NB4 (cell line): ENCODE measurements around the gene ANKRD13C.

Experiments used
- DNase-seq: peaks from one replicate; pipeline ENCODE4 v3.0.0; 2010; ENCODE audit warnings: low read depth
- H3K4me3 ChIP-seq: one replicate; pipeline ENCODE4 v1.5.1; 2011; ENCODE audit warnings: mild to moderate bottlenecking, low read depth, low read length, moderate library complexity
- CTCF ChIP-seq: IDR thresholded peaks from one replicate; pipeline ENCODE4 v1.5.1; 2012; ENCODE audit warnings: low read depth, low read length
- MAX ChIP-seq: IDR thresholded peaks from 2 replicates; pipeline ENCODE4 v1.6.1; 2011; ENCODE audit warnings: low read depth, low read length
- MYC ChIP-seq: IDR thresholded peaks from 2 replicates; pipeline ENCODE4 v1.6.1; 2011; ENCODE audit warnings: low read depth, low read length
- POLR2A ChIP-seq: IDR thresholded peaks from 2 replicates; pipeline ENCODE4 v1.6.1; 2011; ENCODE audit warnings: mild to moderate bottlenecking; ENCODE audit not compliant: insufficient read length; ENCODE audit errors: extremely low read depth

Gene ANKRD13C

GRCh38 chr1:70319750-70320149, 34.8 kb downstream of the ANKRD13C start:
- H3K4me3 ChIP-seq = no peak overlapping the region
- TF ChIP-seq MYC (no peak), POLR2A (no peak), CTCF (no peak), MAX (no peak)
- DNase-seq = no peak

GRCh38 chr1:70318191-70318590, 36.3 kb downstream of the ANKRD13C start:
- TF ChIP-seq MAX (no peak), MYC (no peak), POLR2A (no peak), CTCF (no peak)
- H3K4me3 ChIP-seq = no peak overlapping the region
- DNase-seq = no peak

GRCh38 chr1:70317087-70317486, 37.4 kb downstream of the ANKRD13C start:
- TF ChIP-seq MAX (no peak), CTCF (no peak), POLR2A (no peak)

GRCh38 chr1:70315782-70316181, 38.7 kb downstream of the ANKRD13C start:
- TF ChIP-seq MYC (no peak), CTCF (no peak), POLR2A (no peak), MAX (no peak)
- DNase-seq = no peak
- H3K4me3 ChIP-seq = no peak overlapping the region

More at GRCh38 chr1:70317087-70317486, 37.4 kb downstream of the ANKRD13C start:
- H3K4me3 ChIP-seq = no peak overlapping the region
- no peak for DNase-seq

GRCh38 chr1:70314706-70315304, 39.7 kb downstream of the ANKRD13C start:
- no peak overlapping the region for H3K4me3 ChIP-seq
- TF ChIP-seq MYC = no peak
- no peak for TF ChIP-seq CTCF
- no peak for TF ChIP-seq POLR2A
- no peak for TF ChIP-seq MAX
- no peak for DNase-seq
